Spleen (tissue), 11 donors: Measurements from ENCODE around the gene SINHCAF. TPM values are rescaled to one million over a fixed set of nuclear protein-coding genes. Genes with fewer than 3 reads are reported as not detected.
A peak's percentile ranks its signal among the peaks of the same experiment; 100 is the strongest.

Experiments
- DNase-seq: peaks from one replicate; pipeline ENCODE4 v3.0.0-alpha.2; 2020
- H3K27ac ChIP-seq, 8 donors: fragments of 200-600 bp; sonication (generic) in 7 of 8; 1 replicate in 4 of 8; 2 replicates in 4 of 8; pipeline versions ENCODE4 v1.5.0 to v1.8.0; 2016 to 2021; ENCODE audit warnings: inconsistent platforms in 4 of 8, mild to moderate bottlenecking in 4 of 8, moderate library complexity in 1 of 8
- H3K27me3 ChIP-seq, 7 donors: fragments of 200-600 bp; sonication (generic) in 6 of 7; replicated peaks in 1 of 7; 1 replicate in 4 of 7; 2 replicates in 3 of 7; pipeline versions ENCODE4 v1.5.0 to v1.8.0; 2016 to 2021; ENCODE audit warnings: inconsistent platforms in 3 of 7, mild to moderate bottlenecking in 1 of 7
- H3K36me3 ChIP-seq, 6 donors: fragments of 200-600 bp; sonication (generic) in 5 of 6; 1 replicate in 4 of 6; 2 replicates in 2 of 6; pipeline versions ENCODE4 v1.5.0 to v1.8.0; 2016 to 2021; ENCODE audit warnings: inconsistent platforms in 2 of 6
- H3K4me1 ChIP-seq, 6 donors: fragments of 200-600 bp; sonication (generic) in 5 of 6; 1 replicate in 3 of 6; 2 replicates in 3 of 6; pipeline versions ENCODE4 v1.5.0 to v1.8.0; 2016 to 2021; ENCODE audit warnings: inconsistent platforms in 3 of 6
- H3K4me3 ChIP-seq, 8 donors: fragments of 200-600 bp; sonication (generic) in 7 of 8; 1 replicate in 4 of 8; 2 replicates in 4 of 8; pipeline versions ENCODE4 v1.5.0 to v1.8.0; 2016 to 2021; ENCODE audit warnings: inconsistent platforms in 4 of 8, mild to moderate bottlenecking in 4 of 8, moderate library complexity in 2 of 8
- H3K9me3 ChIP-seq, 8 donors: fragments of 200-600 bp; sonication (generic) in 7 of 8; 1 replicate in 4 of 8; 2 replicates in 4 of 8; pipeline versions ENCODE4 v1.5.0 to v1.8.0; 2016 to 2021; ENCODE audit warnings: inconsistent platforms in 4 of 8
- POLR2A ChIP-seq, 3 donors: fragments of 450-650 bp; IDR thresholded peaks; one replicate each; pipeline ENCODE4 v1.5.1; 2017; ENCODE audit warnings: antibody characterized with exemption in 3 of 3, mild to moderate bottlenecking in 1 of 3
- POLR2AphosphoS5 ChIP-seq, 3 donors: sonication (generic); formaldehyde crosslinking; IDR thresholded peaks; one replicate each; pipeline ENCODE4 v1.5.1; 2017; ENCODE audit warnings: antibody characterized with exemption in 3 of 3
- WGBS, 5 donors: extraction: QIAGEN DNeasy Blood & Tissue Kit in 3 of 5; methylation state at CpG; one replicate each; pipeline versions ENCODE4 v1.1.5 to v1.1.7; 2013 to 2018; 5-methylcytosine and 5-hydroxymethylcytosine counted together
- intact Hi-C: fragments of 100-400 bp; cut with DNase I; formaldehyde crosslinking; loops from one replicate; pipeline ENCODE4 v1.15.0; 2023; ENCODE audit warnings: low total_unique reads
- polyA plus RNA-seq, 3 donors: library from polyadenylated mRNA; stranded (reverse); fragments of 200-250 nt; gene quantifications; one replicate each; pipeline ENCODE4 v1.2.1, GENCODE V29; 2013
- total RNA-seq, 7 donors: library from RNA; depleted of rRNA in 3 of 7; stranded (reverse); fragments of >200 nt in 3 of 7; fragmentation: NEBNext Ultra II Directional in 4 of 7; extraction: Animal tissue kit (Norgen Biotek cat#: 25700) in 4 of 7; gene quantifications; one replicate each; pipeline versions ENCODE4 v1.1.0 to v1.2.1, GENCODE V29; 2016 to 2021
- TF ChIP-seq, protein P1 (sequence below), 11 experiments: fragments of 200-600 bp in 7 of 11; fragments of 450-650 bp in 4 of 11; sonication (generic) in 4 of 11; IDR thresholded peaks in 8 of 11; conservative IDR thresholded peaks in 3 of 11; 1 replicate in 7 of 11; 2 replicates in 4 of 11; pipeline versions ENCODE4 v1.4.0 to v1.8.0; 2016 to 2021; ENCODE audit warnings: antibody characterized with exemption in 11 of 11, inconsistent platforms in 4 of 11, mild to moderate bottlenecking in 1 of 11
- donor health status: healthy with polysubstance abuse.
- donor health status: DM: no; HTN: no; CAD: no; lungs with moderate emphysema.
- donor health status: DM: no; HTN: no; CAD: no.
- donor health status: Bipolar disorder and iron deficiency.
- donor health status: healthy.
- donor health status: DM: no; HTN: no; CAD: no.
- donor health status: DM: yes; HTN: yes; CAD: no.

The SINHCAF gene
- total and polyA plus RNA-seq, 10 donors = 28.4 to 121 (median 55.9) TPM

DNA sequence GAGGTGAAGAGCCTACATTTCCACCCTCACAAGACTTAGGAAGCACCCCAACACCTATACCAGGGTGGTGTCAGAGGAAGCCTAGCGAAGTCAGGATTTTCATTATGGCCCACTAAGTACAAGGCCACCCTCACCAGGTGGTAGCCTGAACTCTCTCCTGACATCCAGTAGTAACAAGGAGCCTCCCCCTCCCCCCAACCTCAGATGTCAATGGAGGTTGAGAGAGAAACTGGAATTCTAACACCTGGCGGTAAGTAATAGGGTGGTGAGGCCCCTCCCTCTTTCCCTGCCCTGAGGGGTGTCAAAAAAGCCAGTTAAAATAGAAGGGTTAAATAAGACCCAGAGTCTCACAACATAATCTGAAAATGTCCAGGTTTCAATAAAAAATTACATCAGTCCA, 37.6 kb downstream of the SINHCAF start:
- Histone ChIP-seq H3K27ac (no peak overlapping the region), H3K4me1 (no peaks in the 10 kb centered on the region), H3K9me3 (no peaks in the 10 kb centered on the region), H3K36me3 (peaks cover 0 to 100% (median 59%) of the 10 kb centered on the region in 6 donors), H3K4me3 (no peak overlapping the region), H3K27me3 (no peaks in the 10 kb centered on the region)
- 96 to 100% (median 98%) methylated on average over 2 of the region's 2 CpGs for WGBS, 5 donors
- TF ChIP-seq, protein P1, sequence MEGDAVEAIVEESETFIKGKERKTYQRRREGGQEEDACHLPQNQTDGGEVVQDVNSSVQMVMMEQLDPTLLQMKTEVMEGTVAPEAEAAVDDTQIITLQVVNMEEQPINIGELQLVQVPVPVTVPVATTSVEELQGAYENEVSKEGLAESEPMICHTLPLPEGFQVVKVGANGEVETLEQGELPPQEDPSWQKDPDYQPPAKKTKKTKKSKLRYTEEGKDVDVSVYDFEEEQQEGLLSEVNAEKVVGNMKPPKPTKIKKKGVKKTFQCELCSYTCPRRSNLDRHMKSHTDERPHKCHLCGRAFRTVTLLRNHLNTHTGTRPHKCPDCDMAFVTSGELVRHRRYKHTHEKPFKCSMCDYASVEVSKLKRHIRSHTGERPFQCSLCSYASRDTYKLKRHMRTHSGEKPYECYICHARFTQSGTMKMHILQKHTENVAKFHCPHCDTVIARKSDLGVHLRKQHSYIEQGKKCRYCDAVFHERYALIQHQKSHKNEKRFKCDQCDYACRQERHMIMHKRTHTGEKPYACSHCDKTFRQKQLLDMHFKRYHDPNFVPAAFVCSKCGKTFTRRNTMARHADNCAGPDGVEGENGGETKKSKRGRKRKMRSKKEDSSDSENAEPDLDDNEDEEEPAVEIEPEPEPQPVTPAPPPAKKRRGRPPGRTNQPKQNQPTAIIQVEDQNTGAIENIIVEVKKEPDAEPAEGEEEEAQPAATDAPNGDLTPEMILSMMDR (IDR thresholded peaks at IDR 0.05 in 8 of 11, conservative IDR thresholded peaks at IDR 0.05 in 3 of 11) = no peak
- TF ChIP-seq POLR2AphosphoS5 (IDR thresholded peaks at IDR 0.05) (no peak), POLR2A (IDR thresholded peaks at IDR 0.05) (no peak)
- DNase-seq = no peak
- intact Hi-C loops = no loop called here

- Histone ChIP-seq H3K4me1 (no peaks in the 10 kb centered on the region), H3K27ac (no peak overlapping the region), H3K4me3 (no peak overlapping the region), H3K27me3 (no peaks in the 10 kb centered on the region), H3K36me3 (peaks cover 0 to 82% (median 33%) of the 10 kb centered on the region in 6 donors), H3K9me3 (no peaks in the 10 kb centered on the region)
- intact Hi-C loops = no loop called here
- no peak for TF ChIP-seq POLR2AphosphoS5 (IDR thresholded peaks at IDR 0.05)
- TF ChIP-seq POLR2A (IDR thresholded peaks at IDR 0.05) = no peak
- TF ChIP-seq, protein P1 (IDR thresholded peaks at IDR 0.05 in 8 of 11, conservative IDR thresholded peaks at IDR 0.05 in 3 of 11) = no peak
- DNase-seq = no peak
These were observed 45.8 kb downstream of the SINHCAF start for GRCh38 chr12:31280183-31280582.

DNA sequence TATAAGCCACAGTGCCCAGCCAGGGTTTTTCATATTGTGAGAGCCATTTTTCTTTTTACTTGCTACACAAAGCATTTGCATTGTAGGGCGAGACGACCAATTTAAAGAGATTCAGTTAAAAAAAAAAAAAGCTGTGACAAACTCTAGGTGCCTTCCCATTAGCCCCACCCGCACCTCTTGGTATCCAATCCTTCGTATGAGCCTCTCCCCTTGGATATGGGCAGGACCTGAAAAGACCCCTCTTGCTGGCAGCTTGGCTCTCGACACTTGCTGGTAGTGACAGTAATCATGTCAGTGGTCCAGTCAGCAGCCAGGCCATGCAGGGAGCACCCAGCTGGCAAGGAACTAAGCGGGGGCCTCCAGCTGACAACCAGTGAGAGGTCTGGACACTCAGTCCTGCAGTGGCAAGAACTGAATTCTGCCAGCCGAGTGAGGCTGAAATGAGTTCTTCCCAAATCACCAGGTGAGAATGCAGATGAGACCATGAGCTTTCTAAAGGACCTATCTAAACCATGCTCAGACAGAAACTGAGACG, 46.5 kb downstream of the SINHCAF start:
- WGBS, 5 donors = 91 to 97% (median 96%) methylated on average over 8 of the region's 8 CpGs
- Histone ChIP-seq H3K36me3 (peaks cover 0 to 82% (median 26%) of the 10 kb centered on the region in 6 donors), H3K9me3 (no peaks in the 10 kb centered on the region), H3K4me3 (no peak overlapping the region), H3K27ac (no peak overlapping the region), H3K4me1 (no peaks in the 10 kb centered on the region), H3K27me3 (no peaks in the 10 kb centered on the region)
- TF ChIP-seq POLR2A (IDR thresholded peaks at IDR 0.05) (no peak), POLR2AphosphoS5 (IDR thresholded peaks at IDR 0.05) (no peak)
- TF ChIP-seq, protein P1 (IDR thresholded peaks at IDR 0.05 in 8 of 11, conservative IDR thresholded peaks at IDR 0.05 in 3 of 11) = no peak
- DNase-seq = peak; percentile 47
- intact Hi-C loops = no loop called here

DNA sequence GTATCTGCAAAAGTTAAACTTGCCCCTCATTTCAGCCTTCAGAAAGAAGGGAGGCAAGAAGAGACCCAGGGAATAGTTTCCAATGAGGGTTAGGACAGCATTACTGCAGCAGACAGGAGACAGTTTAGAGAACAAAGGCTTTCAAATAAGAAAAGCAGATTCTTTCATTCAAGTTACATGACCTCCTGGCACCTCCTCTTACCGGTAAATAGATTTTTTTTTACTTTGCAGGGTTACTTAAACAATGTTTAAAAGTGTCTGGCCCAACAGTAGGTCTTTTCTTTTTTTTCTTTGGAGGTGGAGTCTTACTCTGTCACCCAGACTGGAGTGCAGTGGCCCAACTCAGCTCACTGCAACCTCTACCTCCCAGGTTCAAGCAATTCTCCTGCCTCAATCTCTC, 47.1 kb downstream of the SINHCAF start:
- Histone ChIP-seq H3K4me1 (no peaks in the 10 kb centered on the region), H3K36me3 (peaks cover 0 to 81% (median 24%) of the 10 kb centered on the region in 6 donors), H3K27ac (no peak overlapping the region), H3K9me3 (no peaks in the 10 kb centered on the region), H3K4me3 (no peak overlapping the region), H3K27me3 (no peaks in the 10 kb centered on the region)
- intact Hi-C loops = no loop called here
- TF ChIP-seq, protein P1 (IDR thresholded peaks at IDR 0.05 in 8 of 11, conservative IDR thresholded peaks at IDR 0.05 in 3 of 11) = no peak
- TF ChIP-seq POLR2AphosphoS5 (IDR thresholded peaks at IDR 0.05) (no peak), POLR2A (IDR thresholded peaks at IDR 0.05) (no peak)
- WGBS, 5 donors = 78 to 96% (median 80%) methylated on average over 1 of the region's 1 CpG
- no peak for DNase-seq
